Activated CD4-positive, alpha-beta memory T cell treated with anti-CD3 and anti-CD28 coated beads for 36 hours (primary cell): Measurements from ENCODE around the gene ZNF473. TPM values are rescaled to one million over a fixed set of nuclear protein-coding genes. Genes with fewer than 3 reads are reported as not detected.

Experiments
- CTCF ChIA-PET: fragments of 350-600 bp; sonication (Branson Sonifier 250); formaldehyde crosslinking; loops from one replicate; lab custom pipeline; 2021; ENCODE audit warnings: antibody characterized with exemption, inconsistent platforms; lab: Charles Lee
- POLR2A ChIA-PET: fragments of 350-600 bp; sonication (Branson Sonifier 250); formaldehyde crosslinking; loops from one replicate; lab custom pipeline; 2021; ENCODE audit warnings: antibody characterized with exemption; lab: Charles Lee
- DNase-seq: peaks from one replicate; pipeline ENCODE4 v3.0.0-alpha.2; 2020
- H3K27ac Mint-ChIP-seq: one replicate; pipeline ENCODE4 v1.8.0; 2021; ENCODE audit warnings: mixed read lengths
- H3K27me3 Mint-ChIP-seq: one replicate; pipeline ENCODE4 v1.8.0; 2021; ENCODE audit warnings: mixed read lengths
- H3K36me3 Mint-ChIP-seq: one replicate; pipeline ENCODE4 v1.8.0; 2021; ENCODE audit warnings: mixed read lengths
- H3K4me1 Mint-ChIP-seq: one replicate; pipeline ENCODE4 v1.8.0; 2021; ENCODE audit warnings: low read depth, mixed read lengths
- H3K4me3 Mint-ChIP-seq: one replicate; pipeline ENCODE4 v1.8.0; 2021; ENCODE audit warnings: mild to moderate bottlenecking, mixed read lengths
- H3K9me3 Mint-ChIP-seq: one replicate; pipeline ENCODE4 v1.8.0; 2021; ENCODE audit warnings: mixed read lengths
- intact Hi-C: fragments of 100-400 bp; cut with micrococcal nuclease; formaldehyde crosslinking; loops from one replicate; pipeline ENCODE4 v1.15.1; 2023
- total RNA-seq, 2 experiments: library from RNA; stranded (reverse); gene quantifications; one replicate each; pipeline ENCODE4 v1.2.3, GENCODE V29; 2021

Gene ZNF473
- 10 to 100 TPM in 1 of 2 experiments, 1 to 10 TPM in 1; 9.0 to 10.3 TPM for total RNA-seq

GRCh38 chr19:50025794-50026549, at the start of gene ZNF473:
Gene ZNF473, plus strand, starts transcription at chr19:50026005. Its CDS starts 5,078 bp downstream, at chr19:50031083.
- Mint-ChIP-seq H3K36me3 (peaks cover 24% of the 10 kb centered on the region), H3K27ac (peak within 1 kb of the TSS; percentile 98)

GRCh38 chr19:49976496-49976895, 49.3 kb upstream of the ZNF473 start:
- Mint-ChIP-seq H3K27me3 (no peaks in the 10 kb centered on the region), H3K36me3 (peaks cover 8% of the 10 kb centered on the region), H3K4me3 (no peak overlapping the region), H3K27ac (no peak overlapping the region), H3K9me3 (no peaks in the 10 kb centered on the region), H3K4me1 (no peaks in the 10 kb centered on the region)
- intact Hi-C loops = no loop called here
- DNase-seq = no peak
- ChIA-PET POLR2A (no interaction called here), CTCF (interaction anchor here (14.1 kb wide), 1 partner anchor 38 kb away, joined by 114 read pairs; no protein-coding TSS in a partner anchor)

More at GRCh38 chr19:50025794-50026549, at the start of gene ZNF473:
- Mint-ChIP-seq H3K4me3 (peak within 1 kb of the TSS; percentile 89), H3K27me3 (peaks cover 3% of the 10 kb centered on the region), H3K4me1 (peaks cover 42% of the 10 kb centered on the region), H3K9me3 (peaks cover 7% of the 10 kb centered on the region)
- POLR2A ChIA-PET = interaction anchor here (1.9 kb wide), 1 partner anchor 97 kb away, joined by 9 read pairs; the partner anchor contains the start of genes ATF5 and NUP62
- CTCF ChIA-PET = interaction anchor here (0.7 to 1.2 kb wide), 4 partner anchors 24 to 108 kb away, joined by 3 to 5 read pairs (median 3); partner anchors contain the start of genes ATF5 and NUP62
- intact Hi-C loops = loop anchor here (1.0 to 10.0 kb wide), 8 partner anchors 22 to 573 kb away; partner anchors contain the start of genes ALDH16A1, ATF5, JOSD2 and KCNC3
- peak; percentile 95 for DNase-seq

- intact Hi-C loops = no loop called here
- H3K4me1 Mint-ChIP-seq = no peaks in the 10 kb centered on the region
- ChIA-PET CTCF (interaction anchor here (0.6 to 14.1 kb wide), 3 partner anchors 39 to 253 kb away, joined by 3 to 114 read pairs (median 4); no protein-coding TSS in a partner anchor), POLR2A (no interaction called here)
- no peak overlapping the region for H3K27ac Mint-ChIP-seq
- DNase-seq = no peak
- H3K9me3 Mint-ChIP-seq = no peaks in the 10 kb centered on the region
- H3K4me3 Mint-ChIP-seq = no peak overlapping the region
- peaks cover 13% of the 10 kb centered on the region for H3K36me3 Mint-ChIP-seq
- H3K27me3 Mint-ChIP-seq = no peaks in the 10 kb centered on the region
Observed at GRCh38 chr19:49977076-49977475, 48.7 kb upstream of the ZNF473 start.

- Mint-ChIP-seq H3K27me3 (no peaks in the 10 kb centered on the region), H3K36me3 (peaks cover 13% of the 10 kb centered on the region), H3K4me3 (no peak overlapping the region), H3K27ac (no peak overlapping the region), H3K4me1 (no peaks in the 10 kb centered on the region), H3K9me3 (no peaks in the 10 kb centered on the region)
- intact Hi-C loops = no loop called here
- DNase-seq = no peak
- CTCF ChIA-PET = interaction anchor here (1.9 to 14.1 kb wide), 2 partner anchors 40 to 45 kb away, joined by 4 to 114 read pairs; no protein-coding TSS in a partner anchor
- POLR2A ChIA-PET = no interaction called here
Observed at GRCh38 chr19:49977881-49978280, 47.9 kb upstream of the ZNF473 start.

GRCh38 chr19:49978324-49978723, 47.5 kb upstream of the ZNF473 start:
- Mint-ChIP-seq H3K36me3 (peaks cover 13% of the 10 kb centered on the region), H3K27ac (no peak overlapping the region), H3K27me3 (no peaks in the 10 kb centered on the region), H3K4me1 (no peaks in the 10 kb centered on the region), H3K9me3 (no peaks in the 10 kb centered on the region), H3K4me3 (no peak overlapping the region)
- POLR2A ChIA-PET = no interaction called here
- DNase-seq = no peak
- CTCF ChIA-PET = interaction anchor here (1.9 to 14.1 kb wide), 2 partner anchors 40 to 46 kb away, joined by 4 to 114 read pairs; no protein-coding TSS in a partner anchor
- intact Hi-C loops = no loop called here

GRCh38 chr19:49981603-49982593, 43.9 kb upstream of the ZNF473 start:
- DNase-seq = no peak
- POLR2A ChIA-PET = no interaction called here
- intact Hi-C loops = no loop called here
- Mint-ChIP-seq H3K27ac (no peak overlapping the region), H3K27me3 (no peaks in the 10 kb centered on the region), H3K4me3 (no peak overlapping the region), H3K9me3 (no peaks in the 10 kb centered on the region), H3K4me1 (no peaks in the 10 kb centered on the region), H3K36me3 (peaks cover 21% of the 10 kb centered on the region)
- CTCF ChIA-PET = interaction anchor here (0.9 to 14.1 kb wide), 3 partner anchors 44 to 154 kb away, joined by 3 to 114 read pairs (median 3); no protein-coding TSS in a partner anchor

- peak; percentile 86 for DNase-seq
Observed at GRCh38 chr19:49983645-49984229, 42.1 kb upstream of the ZNF473 start.

GRCh38 chr19:49984491-49984890, 41.3 kb upstream of the ZNF473 start:
- DNase-seq = no peak
- Mint-ChIP-seq H3K4me1 (peaks cover 15% of the 10 kb centered on the region), H3K27ac (no peak overlapping the region), H3K36me3 (peaks cover 35% of the 10 kb centered on the region), H3K9me3 (no peaks in the 10 kb centered on the region), H3K4me3 (no peak overlapping the region), H3K27me3 (no peaks in the 10 kb centered on the region)
- ChIA-PET CTCF (interaction anchor here (0.8 to 14.1 kb wide), 8 partner anchors 30 to 306 kb away, joined by 3 to 114 read pairs (median 4); no protein-coding TSS in a partner anchor), POLR2A (no interaction called here)
- intact Hi-C loops = no loop called here

More at GRCh38 chr19:49983645-49984229, 42.1 kb upstream of the ZNF473 start:
- H3K4me3 Mint-ChIP-seq = no peak overlapping the region
- no peaks in the 10 kb centered on the region for H3K9me3 Mint-ChIP-seq
- intact Hi-C loops = loop anchor here (1.0 kb wide), 2 partner anchors 46 to 93 kb away; no protein-coding TSS in a partner anchor
- no peaks in the 10 kb centered on the region for H3K27me3 Mint-ChIP-seq
- peaks cover 31% of the 10 kb centered on the region for H3K36me3 Mint-ChIP-seq
- peaks cover 10% of the 10 kb centered on the region for H3K4me1 Mint-ChIP-seq
- ChIA-PET POLR2A (no interaction called here), CTCF (interaction anchor here (0.6 to 14.1 kb wide), 12 partner anchors 31 to 305 kb away, joined by 3 to 114 read pairs (median 4); partner anchors contain the start of gene ATF5)
- no peak overlapping the region for H3K27ac Mint-ChIP-seq

GRCh38 chr19:49985871-49986270, 39.9 kb upstream of the ZNF473 start:
- no peak for DNase-seq
- Mint-ChIP-seq H3K36me3 (peaks cover 35% of the 10 kb centered on the region), H3K9me3 (no peaks in the 10 kb centered on the region), H3K4me3 (no peak overlapping the region), H3K4me1 (peaks cover 15% of the 10 kb centered on the region), H3K27me3 (no peaks in the 10 kb centered on the region), H3K27ac (no peak overlapping the region)
- ChIA-PET POLR2A (no interaction called here), CTCF (interaction anchor here (1.7 to 14.1 kb wide), 2 partner anchors 48 to 52 kb away, joined by 6 to 114 read pairs; no protein-coding TSS in a partner anchor)
- intact Hi-C loops = loop anchor here (5.0 kb wide), 1 partner anchor 41 kb away; the partner anchor contains the start of genes VRK3 and ZNF473

- POLR2A ChIA-PET = no interaction called here
- Mint-ChIP-seq H3K9me3 (no peaks in the 10 kb centered on the region), H3K27ac (no peak overlapping the region), H3K4me3 (no peak overlapping the region), H3K4me1 (peaks cover 15% of the 10 kb centered on the region), H3K27me3 (no peaks in the 10 kb centered on the region), H3K36me3 (peaks cover 35% of the 10 kb centered on the region)
- CTCF ChIA-PET = interaction anchor here (0.6 to 14.1 kb wide), 2 partner anchors 48 to 270 kb away, joined by 3 to 114 read pairs; no protein-coding TSS in a partner anchor
- DNase-seq = no peak
- intact Hi-C loops = loop anchor here (5.0 kb wide), 1 partner anchor 41 kb away; the partner anchor contains the start of genes VRK3 and ZNF473
Observed at GRCh38 chr19:49986354-49986753, 39.5 kb upstream of the ZNF473 start.
